OCI-LY7 (cell line): ENCODE results near the gene TPT1.

ENCODE experiments used
- CTCF ChIP-seq: fragments of 200-600 bp; sonication (generic); conservative IDR thresholded peaks from 2 replicates; pipeline ENCODE4 v1.5.1; 2014; ENCODE audit warnings: mild to moderate bottlenecking, antibody characterized with exemption, low read length, moderate library complexity, mixed read lengths
- EZH2phosphoT487 ChIP-seq: fragments of 200-600 bp; sonication (generic); IDR thresholded peaks from 2 replicates; pipeline ENCODE4 v1.6.1; 2018; ENCODE audit warnings: low read depth, borderline replicate concordance, mild to moderate bottlenecking, mixed run types, antibody characterized with exemption, low read length, moderate library complexity, mixed read lengths

GRCh38 chr13:45337395-45337794 lies 3.6 kb downstream of the TPT1 start:
- TF ChIP-seq CTCF, result no peak
- TF ChIP-seq EZH2phosphoT487, result no peak
